Hepatocyte (in vitro differentiated cells): ENCODE measurements around the gene ECHS1. TPM values are rescaled to one million over a fixed set of nuclear protein-coding genes. Genes with fewer than 3 reads are reported as not detected.
A peak's percentile ranks its signal among the peaks of the same experiment; 100 is the strongest.
"Not testable (repeated sequence)": the region's sequence is repeated elsewhere in the genome, so short reads cannot be mapped to it uniquely, and the experiment has no call there.

Experiments used
- DNase-seq: peaks from one replicate; pipeline ENCODE4 v3.0.0-alpha.2; 2016; ENCODE audit warnings: low spot score
- H2AFZ ChIP-seq: fragments of 200-600 bp; sonication (generic); 2 replicates; pipeline ENCODE4 v1.6.0; 2016; ENCODE audit warnings: antibody characterized with exemption, mild to moderate bottlenecking
- H3K27ac ChIP-seq: fragments of 200-600 bp; sonication (generic); 2 replicates; pipeline ENCODE4 v1.5.1; 2016; ENCODE audit warnings: mild to moderate bottlenecking
- H3K27me3 ChIP-seq: fragments of 200-600 bp; sonication (generic); 2 replicates; pipeline ENCODE4 v1.6.1; 2016
- H3K36me3 ChIP-seq: fragments of 200-600 bp; sonication (generic); replicated peaks from 2 replicates; pipeline ENCODE4 v1.5.1; 2016; ENCODE audit warnings: low read depth; ENCODE audit not compliant: insufficient read depth
- H3K4me1 ChIP-seq: fragments of 200-600 bp; sonication (generic); 2 replicates; pipeline ENCODE4 v1.5.1; 2016; ENCODE audit warnings: mild to moderate bottlenecking, moderate library complexity; ENCODE audit not compliant: insufficient read depth
- H3K4me2 ChIP-seq: fragments of 200-600 bp; sonication (generic); 2 replicates; pipeline ENCODE4 v1.6.0; 2016
- H3K4me3 ChIP-seq: fragments of 200-600 bp; sonication (generic); 2 replicates; pipeline ENCODE4 v1.5.1; 2016; ENCODE audit warnings: mild to moderate bottlenecking
- H3K79me2 ChIP-seq: fragments of 200-600 bp; sonication (generic); 2 replicates; pipeline ENCODE4 v1.6.0; 2017; ENCODE audit warnings: mild to moderate bottlenecking
- H3K9me2 ChIP-seq: fragments of 200-600 bp; sonication (generic); replicated peaks from 2 replicates; pipeline ENCODE4 v1.6.0; 2017; ENCODE audit warnings: mild to moderate bottlenecking; ENCODE audit not compliant: insufficient read depth
- H3K9me3 ChIP-seq: fragments of 200-600 bp; sonication (generic); 2 replicates; pipeline ENCODE4 v1.5.1; 2016; ENCODE audit warnings: low read depth, mild to moderate bottlenecking
- H4K20me1 ChIP-seq: fragments of 200-600 bp; sonication (generic); 2 replicates; pipeline ENCODE4 v1.6.0; 2016; ENCODE audit warnings: mild to moderate bottlenecking; ENCODE audit not compliant: insufficient read depth, poor library complexity, severe bottlenecking
- EZH2 ChIP-seq: fragments of 200-600 bp; sonication (generic); IDR thresholded peaks from 2 replicates; pipeline ENCODE4 v1.6.1; 2016; ENCODE audit warnings: antibody characterized with exemption, mild to moderate bottlenecking, borderline replicate concordance
- EZH2phosphoT487 ChIP-seq: fragments of 200-600 bp; sonication (generic); IDR thresholded peaks from one replicate; pipeline ENCODE4 v1.6.1; 2018; ENCODE audit warnings: antibody characterized with exemption, mild to moderate bottlenecking, low read depth, moderate library complexity; ENCODE audit not compliant: unreplicated experiment, severe bottlenecking
- WGBS: methylation state at CpG from one replicate; pipeline ENCODE4 v1.1.6; 2016; ENCODE audit warnings: low lambda C conversion rate; ENCODE audit errors: missing lambda C conversion rate; 5-methylcytosine and 5-hydroxymethylcytosine counted together
- polyA plus RNA-seq: library from polyadenylated mRNA; unstranded; fragments of >200 nt; fragmentation: Nextera tagmentation; extraction: Ambion mirVana; gene quantifications from 2 replicates; pipeline ENCODE4 v1.2.1, GENCODE V29; 2016
- total RNA-seq: library from RNA; depleted of rRNA; stranded (reverse); fragments of >200 nt; gene quantifications from 2 replicates; pipeline ENCODE4 v1.2.3, GENCODE V29; 2014
- TF ChIP-seq, protein P1 (sequence below): fragments of 200-600 bp; sonication (generic); IDR thresholded peaks from 2 replicates; pipeline ENCODE4 v1.5.1; 2016; ENCODE audit warnings: antibody characterized with exemption, mild to moderate bottlenecking; ENCODE audit not compliant: poor library complexity

ECHS1 gene
- total and polyA plus RNA-seq, 2 experiments from 2014 or later: 146 to 204 TPM

DNA sequence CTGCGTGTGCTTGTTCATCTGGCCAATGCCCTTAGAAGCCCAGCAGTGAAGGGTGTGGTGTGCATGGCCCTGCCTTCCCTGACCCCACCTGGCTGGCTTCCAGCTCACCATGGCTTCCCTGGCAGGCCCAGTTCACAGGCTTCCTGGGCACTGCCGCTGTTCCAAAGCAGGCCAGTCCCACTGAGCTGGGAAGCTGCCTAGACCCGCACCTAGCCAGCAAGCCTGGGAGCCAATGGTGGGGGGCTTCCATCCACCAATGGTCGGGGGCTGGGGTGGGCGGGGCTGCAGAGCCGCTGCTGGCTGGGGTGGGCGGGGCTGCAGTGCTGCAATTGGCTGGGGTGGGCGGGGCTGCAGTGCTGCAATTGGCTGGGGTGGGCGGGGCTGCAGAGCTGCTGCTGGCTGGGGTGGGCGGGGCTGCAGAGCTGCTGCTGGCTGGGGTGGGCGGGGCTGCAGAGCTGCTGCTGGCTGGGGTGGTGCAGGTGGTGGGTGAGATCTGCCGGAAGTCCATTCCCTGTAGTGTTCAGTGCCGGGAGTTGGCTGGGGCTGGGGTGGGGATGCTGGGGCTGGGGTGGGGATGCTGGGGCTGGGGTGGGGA is 48.9 kb downstream of the ECHS1 start:
- peak overlapping the region; percentile 99 for H3K4me2 ChIP-seq
- H2AFZ ChIP-seq: no peak overlapping the region
- H3K27ac ChIP-seq: no peak overlapping the region
- H3K9me2 ChIP-seq: no peaks in the 10 kb centered on the region
- 31% methylated on average over 3 of the region's 13 CpGs for WGBS
- DNase-seq: peak; percentile 86
- TF ChIP-seq EZH2phosphoT487 (no peak), EZH2 (no peak)
- TF ChIP-seq, protein P1, sequence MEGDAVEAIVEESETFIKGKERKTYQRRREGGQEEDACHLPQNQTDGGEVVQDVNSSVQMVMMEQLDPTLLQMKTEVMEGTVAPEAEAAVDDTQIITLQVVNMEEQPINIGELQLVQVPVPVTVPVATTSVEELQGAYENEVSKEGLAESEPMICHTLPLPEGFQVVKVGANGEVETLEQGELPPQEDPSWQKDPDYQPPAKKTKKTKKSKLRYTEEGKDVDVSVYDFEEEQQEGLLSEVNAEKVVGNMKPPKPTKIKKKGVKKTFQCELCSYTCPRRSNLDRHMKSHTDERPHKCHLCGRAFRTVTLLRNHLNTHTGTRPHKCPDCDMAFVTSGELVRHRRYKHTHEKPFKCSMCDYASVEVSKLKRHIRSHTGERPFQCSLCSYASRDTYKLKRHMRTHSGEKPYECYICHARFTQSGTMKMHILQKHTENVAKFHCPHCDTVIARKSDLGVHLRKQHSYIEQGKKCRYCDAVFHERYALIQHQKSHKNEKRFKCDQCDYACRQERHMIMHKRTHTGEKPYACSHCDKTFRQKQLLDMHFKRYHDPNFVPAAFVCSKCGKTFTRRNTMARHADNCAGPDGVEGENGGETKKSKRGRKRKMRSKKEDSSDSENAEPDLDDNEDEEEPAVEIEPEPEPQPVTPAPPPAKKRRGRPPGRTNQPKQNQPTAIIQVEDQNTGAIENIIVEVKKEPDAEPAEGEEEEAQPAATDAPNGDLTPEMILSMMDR: no peak
- H3K27me3 ChIP-seq: peaks cover 36% of the 10 kb centered on the region
- no peaks in the 10 kb centered on the region for H3K9me3 ChIP-seq
- H3K4me3 ChIP-seq: no peak overlapping the region
- H3K79me2 ChIP-seq: no peaks in the 10 kb centered on the region
- H4K20me1 ChIP-seq: no peaks in the 10 kb centered on the region
- no peaks in the 10 kb centered on the region for H3K36me3 ChIP-seq
- H3K4me1 ChIP-seq: peaks cover 3% of the 10 kb centered on the region

DNA sequence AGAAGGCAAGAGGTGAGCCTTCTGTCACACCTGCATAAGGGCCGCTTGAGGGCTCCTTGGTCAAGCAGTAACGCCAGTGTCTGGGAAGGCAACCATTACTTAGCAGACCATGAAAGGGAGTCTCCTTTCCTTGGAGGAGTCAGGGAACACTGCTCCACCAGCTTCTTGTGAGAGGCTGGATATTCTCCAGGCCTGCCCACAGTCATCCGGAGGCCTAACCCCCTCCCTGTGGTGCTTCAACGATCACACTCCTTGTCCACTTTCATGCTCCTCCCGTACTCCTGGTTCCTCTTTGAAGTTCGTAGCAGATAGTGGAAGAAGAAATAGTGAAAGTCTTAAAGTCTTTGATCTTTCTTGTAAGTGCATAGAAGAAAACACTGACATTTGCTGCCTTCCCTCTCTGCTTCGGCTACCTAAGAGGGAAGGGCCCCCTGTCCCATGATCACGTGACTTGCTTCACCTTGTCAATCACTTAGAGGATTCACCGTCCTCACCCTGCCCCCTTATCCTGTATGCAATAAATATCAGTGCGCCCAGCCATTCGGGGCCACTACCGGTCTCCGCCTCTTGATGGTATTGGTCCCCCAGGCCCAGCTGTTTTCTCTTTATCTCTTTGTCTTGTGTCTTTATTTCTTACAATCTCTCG is 51.0 kb downstream of the ECHS1 start:
- not testable (repeated sequence) for H3K27ac ChIP-seq

DNA sequence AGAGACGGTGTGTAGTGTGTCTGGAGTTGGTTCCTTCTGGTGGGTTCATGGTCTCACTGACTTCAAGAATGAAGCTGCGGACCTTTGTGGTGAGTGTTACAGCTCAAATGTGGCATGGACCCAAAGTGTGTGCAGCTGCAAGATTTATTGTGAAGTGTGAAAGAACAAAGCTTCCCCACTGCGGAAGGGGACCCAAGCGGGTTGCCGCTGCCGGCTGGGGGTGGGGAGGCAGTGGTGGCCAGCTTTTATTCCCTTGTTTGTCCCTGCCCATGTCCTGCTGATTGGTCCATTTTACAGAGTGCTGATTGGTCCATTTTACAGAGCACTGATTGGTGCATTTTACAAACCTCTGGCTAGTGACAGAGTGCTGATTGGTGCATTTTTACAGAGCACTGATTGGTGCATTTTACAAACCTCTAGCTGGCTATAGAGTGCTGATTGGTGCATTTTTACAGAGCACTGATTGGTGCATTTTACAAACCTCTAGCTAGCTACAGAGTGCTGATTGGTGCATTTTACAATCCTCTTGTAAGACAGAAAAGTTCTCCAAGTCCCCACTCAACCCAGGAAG is 52.2 kb downstream of the ECHS1 start:
- H3K4me2 ChIP-seq, H2AFZ ChIP-seq, H3K27me3 ChIP-seq, DNase-seq, H3K9me3 ChIP-seq, H3K27ac ChIP-seq, H3K79me2 ChIP-seq, H3K4me1 ChIP-seq, H4K20me1 ChIP-seq, H3K36me3 ChIP-seq, H3K4me3 ChIP-seq, H3K9me2 ChIP-seq: not testable (repeated sequence)
- WGBS: 96% methylated on average over 6 of the region's 6 CpGs

More for the DNA sequence above, 51.0 kb downstream of the ECHS1 start:
- H3K9me3 ChIP-seq, H3K4me2 ChIP-seq, H3K79me2 ChIP-seq, H2AFZ ChIP-seq, DNase-seq, H3K9me2 ChIP-seq, H3K4me1 ChIP-seq, H3K36me3 ChIP-seq, H4K20me1 ChIP-seq, H3K4me3 ChIP-seq: not testable (repeated sequence)
- peaks cover 16% of the 10 kb centered on the region for H3K27me3 ChIP-seq
- WGBS: 70% methylated on average over 12 of the region's 14 CpGs

DNA sequence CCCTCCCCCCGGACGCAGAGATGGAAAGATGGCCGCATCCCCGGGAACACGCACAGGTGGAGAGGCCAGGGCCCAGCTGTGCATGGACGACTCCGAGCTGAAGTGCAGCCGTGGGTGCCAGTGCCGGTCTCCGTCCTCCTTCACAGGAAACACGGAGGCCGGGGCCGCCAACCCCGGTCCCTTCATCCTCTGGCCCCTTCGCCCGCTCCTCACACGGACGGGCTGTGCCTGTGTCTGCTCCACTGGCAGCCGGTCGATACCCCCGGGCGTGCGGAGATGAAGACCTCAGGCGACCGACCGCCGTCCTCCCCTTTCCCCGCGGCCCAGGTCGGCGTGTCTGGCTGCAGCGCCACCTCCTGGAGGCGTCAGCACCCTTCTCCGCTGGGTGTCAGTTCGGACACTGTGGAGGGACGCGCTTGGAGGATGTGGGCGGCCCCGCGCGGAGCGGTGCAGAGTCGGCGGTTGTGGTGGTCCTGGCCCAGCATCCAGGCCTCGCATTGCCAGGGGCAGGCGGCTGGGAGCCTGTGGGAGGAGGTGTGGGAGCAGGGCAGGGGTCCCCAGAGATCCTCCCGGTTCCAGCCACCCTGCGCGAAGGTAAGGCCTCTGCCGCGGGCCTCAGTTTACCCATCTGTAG is 54.5 kb downstream of the ECHS1 start:
- peak overlapping the region; percentile 98 for H3K4me2 ChIP-seq
- TF ChIP-seq EZH2phosphoT487: no peak
- TF ChIP-seq, protein P1: peak; percentile 84
- WGBS: 11% methylated on average over 50 of the region's 51 CpGs
- H3K27ac ChIP-seq: no peak overlapping the region
- no peaks in the 10 kb centered on the region for H3K9me3 ChIP-seq
- H3K4me3 ChIP-seq: no peak overlapping the region
- no peaks in the 10 kb centered on the region for H3K36me3 ChIP-seq
- H2AFZ ChIP-seq: peak overlapping the region; percentile 74
- no peaks in the 10 kb centered on the region for H4K20me1 ChIP-seq
- no peaks in the 10 kb centered on the region for H3K9me2 ChIP-seq
- no peaks in the 10 kb centered on the region for H3K4me1 ChIP-seq
- H3K27me3 ChIP-seq: no peaks in the 10 kb centered on the region
- no peaks in the 10 kb centered on the region for H3K79me2 ChIP-seq
- peak; percentile 83 for DNase-seq
